H1 (cell line): ENCODE results near the gene FAM120B.

ENCODE experiments used
- POLR2A ChIP-seq, 2 experiments: IDR thresholded peaks; 1 replicate in 1 of 2; 2 replicates in 1 of 2; pipeline ENCODE4 v1.6.1; 2011; ENCODE audit warnings: low read depth in 2 of 2, low read length in 2 of 2, mild to moderate bottlenecking in 2 of 2; ENCODE audit errors: control extremely low read depth in 1 of 2
- RAD21 ChIP-seq, 2 experiments: IDR thresholded peaks in 1 of 2; conservative IDR thresholded peaks in 1 of 2; 2 replicates each; pipeline ENCODE4 v1.6.1; 2011; ENCODE audit warnings: low read depth in 2 of 2, low read length in 2 of 2, improper control_type of control experiment in 1 of 2, inconsistent platforms in 1 of 2, mild to moderate bottlenecking in 1 of 2, moderate library complexity in 1 of 2
- TF ChIP-seq, protein P1 (sequence below): IDR thresholded peaks from 2 replicates; pipeline ENCODE4 v1.6.1; 2012; ENCODE audit warnings: inconsistent platforms

DNA sequence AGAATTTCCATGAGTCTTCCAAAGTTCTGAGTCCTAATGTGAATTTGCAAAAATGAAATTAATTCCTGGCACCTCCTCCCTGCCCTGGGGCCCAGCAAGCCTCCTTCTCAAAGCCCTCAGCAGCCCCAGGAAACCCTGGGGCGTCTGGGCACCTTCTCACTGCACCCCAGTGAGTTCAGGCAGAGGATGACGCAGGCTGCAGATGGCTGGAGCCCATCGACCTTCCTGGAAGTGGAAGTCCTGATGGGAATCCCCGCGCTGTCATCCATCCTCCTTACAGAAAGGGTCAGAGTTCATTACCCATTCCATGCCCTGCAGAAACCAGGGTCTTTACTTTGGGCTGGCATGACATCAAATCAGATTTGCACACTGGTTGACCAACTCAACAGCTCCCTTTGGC, 47.3 kb upstream of the FAM120B start:
- TF ChIP-seq POLR2A (IDR thresholded peaks at IDR 0.05; ENCODE audit: control extremely low read depth in 1 of 2, low read depth in 2 of 2, low read length in 2 of 2) (no peak), RAD21 (IDR thresholded peaks at IDR 0.05 in 1 of 2, conservative IDR thresholded peaks at IDR 0.05 in 1 of 2; ENCODE audit: low read depth in 2 of 2, low read length in 2 of 2) (no peak)
- TF ChIP-seq, protein P1, sequence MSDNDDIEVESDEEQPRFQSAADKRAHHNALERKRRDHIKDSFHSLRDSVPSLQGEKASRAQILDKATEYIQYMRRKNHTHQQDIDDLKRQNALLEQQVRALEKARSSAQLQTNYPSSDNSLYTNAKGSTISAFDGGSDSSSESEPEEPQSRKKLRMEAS: no peak
